OCI-LY1 (cell line): ENCODE results near the gene CIB4.

Experiments used
- CTCF ChIP-seq: fragments of 200-600 bp; sonication (generic), shearing (Covaris generic); IDR thresholded peaks from 2 replicates; pipeline ENCODE4 v1.5.1; 2017; ENCODE audit warnings: mild to moderate bottlenecking, antibody characterized with exemption, low read length, moderate library complexity, mixed read lengths
- EZH2 ChIP-seq: fragments of 200-600 bp; sonication (generic), shearing (Covaris generic); IDR thresholded peaks from 2 replicates; pipeline ENCODE4 v1.8.0; 2017; ENCODE audit warnings: borderline replicate concordance, mixed run types, mild to moderate bottlenecking, antibody characterized with exemption, low read length, moderate library complexity, mixed read lengths

DNA sequence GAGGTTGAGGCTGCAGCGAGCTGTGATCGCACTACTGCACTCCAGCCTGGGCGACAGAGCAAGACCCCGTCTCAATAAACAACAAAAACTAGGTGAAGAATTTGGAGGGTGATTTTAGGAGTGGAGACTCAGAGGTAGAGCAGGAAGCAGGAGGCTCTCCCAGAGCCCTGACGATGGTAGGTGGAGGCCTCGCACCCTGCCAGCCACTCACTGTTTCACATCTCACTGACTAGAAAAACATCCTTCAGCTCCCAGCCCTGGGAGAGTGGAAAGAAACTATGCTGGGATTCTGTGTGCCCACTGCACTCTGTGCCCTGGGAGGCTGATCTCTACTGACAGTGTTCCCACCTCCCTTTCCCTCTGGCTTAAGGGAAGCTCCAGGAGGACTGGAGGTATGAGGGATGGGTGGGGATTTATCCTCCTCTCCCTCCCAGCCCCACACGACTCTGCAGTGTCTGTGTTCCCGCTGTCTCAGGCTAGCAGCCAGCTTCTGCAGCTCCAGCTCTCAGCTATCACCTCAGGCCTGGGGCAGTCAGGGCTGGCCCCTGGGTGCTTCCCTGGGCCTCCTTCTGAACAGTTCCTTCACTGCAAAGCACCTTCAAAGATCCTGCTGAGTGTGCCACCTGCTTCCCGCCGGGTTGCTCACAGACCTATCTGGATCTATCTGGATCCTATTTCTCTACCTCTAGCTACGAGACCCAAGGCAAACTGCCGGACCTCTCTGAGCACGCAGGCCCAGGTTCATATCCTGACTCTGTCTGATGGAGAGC lies 9.6 kb downstream of the CIB4 start:
- no peak for TF ChIP-seq CTCF
- no peak for TF ChIP-seq EZH2
